ENCODE measurements around the gene ICA1. TPM values are rescaled to one million over a fixed set of nuclear protein-coding genes. Genes with fewer than 3 reads are reported as not detected.

The ICA1 gene
- total RNA-seq, 1 donor from 2014 or later, result 54.9 TPM

DNA sequence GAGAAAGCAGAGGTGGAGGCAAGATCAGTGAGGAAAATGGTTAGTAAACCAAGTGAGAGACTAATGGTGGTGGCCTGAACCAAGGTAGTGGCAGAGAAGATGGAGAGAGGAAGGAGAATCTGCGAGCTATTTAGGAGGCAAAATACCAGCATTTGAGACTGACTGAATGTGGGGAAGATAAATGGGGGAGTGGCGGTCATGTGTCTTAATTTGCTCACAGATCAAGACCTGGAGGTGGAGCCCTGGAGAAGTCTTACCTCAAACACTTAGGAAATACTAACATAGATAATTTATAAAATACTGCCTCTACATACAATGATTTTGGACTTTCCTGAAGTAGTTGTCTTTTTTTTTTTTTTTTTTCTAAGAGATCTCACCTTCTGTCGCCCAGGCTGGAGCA is 34.7 kb downstream of the ICA1 start:
- Histone ChIP-seq H3K36me3 (no peaks in the 10 kb centered on the region), H3K27ac (replicated peaks) (peak overlapping the region; percentile 33)

DNA sequence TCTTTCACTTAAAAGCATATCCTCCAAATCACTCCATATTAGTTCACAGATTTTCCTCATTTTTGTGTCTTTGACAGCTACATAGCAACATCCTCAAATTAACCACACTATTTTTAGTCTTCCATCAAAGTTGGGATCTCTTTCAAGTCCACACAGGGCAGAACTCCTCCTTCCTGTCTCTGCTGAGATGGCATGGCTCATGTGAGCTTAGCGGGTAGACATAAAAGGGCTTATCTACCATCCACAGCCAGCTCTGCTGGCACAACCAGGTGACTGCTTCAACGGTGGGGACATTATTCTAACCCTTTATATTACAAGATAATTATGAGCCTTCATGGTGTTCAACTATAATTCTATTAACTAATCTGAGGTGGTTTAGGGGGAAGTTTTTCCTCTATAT is 35.5 kb downstream of the ICA1 start:
- H3K9me3 ChIP-seq (replicated peaks), result no peaks in the 10 kb centered on the region
- TF ChIP-seq, protein P1, sequence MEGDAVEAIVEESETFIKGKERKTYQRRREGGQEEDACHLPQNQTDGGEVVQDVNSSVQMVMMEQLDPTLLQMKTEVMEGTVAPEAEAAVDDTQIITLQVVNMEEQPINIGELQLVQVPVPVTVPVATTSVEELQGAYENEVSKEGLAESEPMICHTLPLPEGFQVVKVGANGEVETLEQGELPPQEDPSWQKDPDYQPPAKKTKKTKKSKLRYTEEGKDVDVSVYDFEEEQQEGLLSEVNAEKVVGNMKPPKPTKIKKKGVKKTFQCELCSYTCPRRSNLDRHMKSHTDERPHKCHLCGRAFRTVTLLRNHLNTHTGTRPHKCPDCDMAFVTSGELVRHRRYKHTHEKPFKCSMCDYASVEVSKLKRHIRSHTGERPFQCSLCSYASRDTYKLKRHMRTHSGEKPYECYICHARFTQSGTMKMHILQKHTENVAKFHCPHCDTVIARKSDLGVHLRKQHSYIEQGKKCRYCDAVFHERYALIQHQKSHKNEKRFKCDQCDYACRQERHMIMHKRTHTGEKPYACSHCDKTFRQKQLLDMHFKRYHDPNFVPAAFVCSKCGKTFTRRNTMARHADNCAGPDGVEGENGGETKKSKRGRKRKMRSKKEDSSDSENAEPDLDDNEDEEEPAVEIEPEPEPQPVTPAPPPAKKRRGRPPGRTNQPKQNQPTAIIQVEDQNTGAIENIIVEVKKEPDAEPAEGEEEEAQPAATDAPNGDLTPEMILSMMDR (IDR thresholded peaks at IDR 0.05; ENCODE audit: borderline replicate concordance), result no peak
- intact Hi-C loops (cut with micrococcal nuclease), result no loop called here
- H3K4me3 ChIP-seq, result no peak overlapping the region
- H3K4me1 ChIP-seq, result peaks cover 27% of the 10 kb centered on the region
- no peaks in the 10 kb centered on the region for H3K27me3 ChIP-seq (ENCODE audit: low read depth)
- no peak for DNase-seq
- no peaks in the 10 kb centered on the region for H3K36me3 ChIP-seq
- peak overlapping the region; percentile 33 for H3K27ac ChIP-seq (replicated peaks)

More for the DNA sequence above, 34.7 kb downstream of the ICA1 start:
- no peak for DNase-seq
- H3K4me1 ChIP-seq, result peaks cover 34% of the 10 kb centered on the region
- TF ChIP-seq, protein P1 (IDR thresholded peaks at IDR 0.05; ENCODE audit: borderline replicate concordance), result no peak
- no peak overlapping the region for H3K4me3 ChIP-seq
- no peaks in the 10 kb centered on the region for H3K27me3 ChIP-seq (ENCODE audit: low read depth)
- H3K9me3 ChIP-seq (replicated peaks), result no peaks in the 10 kb centered on the region
- intact Hi-C loops (cut with micrococcal nuclease), result no loop called here

GRCh38 chr7:8221567-8221966 is 40.4 kb downstream of the ICA1 start:
- H3K36me3 ChIP-seq, result peaks cover 11% of the 10 kb centered on the region
- no peak overlapping the region for H3K4me3 ChIP-seq
- intact Hi-C loops (cut with micrococcal nuclease), result no loop called here
- no peak for DNase-seq
- H3K27ac ChIP-seq (replicated peaks), result no peak overlapping the region
- TF ChIP-seq, protein P1 (IDR thresholded peaks at IDR 0.05; ENCODE audit: borderline replicate concordance), result no peak
- no peaks in the 10 kb centered on the region for H3K9me3 ChIP-seq (replicated peaks)
- peaks cover 12% of the 10 kb centered on the region for H3K4me1 ChIP-seq
- H3K27me3 ChIP-seq (ENCODE audit: low read depth), result no peaks in the 10 kb centered on the region

GRCh38 chr7:8221101-8221495 is 40.9 kb downstream of the ICA1 start:
- H3K4me1 ChIP-seq, result peaks cover 9% of the 10 kb centered on the region
- H3K27ac ChIP-seq (replicated peaks), result no peak overlapping the region
- H3K4me3 ChIP-seq, result no peak overlapping the region
- no peak for DNase-seq
- H3K36me3 ChIP-seq, result peaks cover 11% of the 10 kb centered on the region
- no peaks in the 10 kb centered on the region for H3K27me3 ChIP-seq (ENCODE audit: low read depth)
- TF ChIP-seq, protein P1 (IDR thresholded peaks at IDR 0.05; ENCODE audit: borderline replicate concordance), result no peak
- H3K9me3 ChIP-seq (replicated peaks), result no peaks in the 10 kb centered on the region
- intact Hi-C loops (cut with micrococcal nuclease), result no loop called here

DNA sequence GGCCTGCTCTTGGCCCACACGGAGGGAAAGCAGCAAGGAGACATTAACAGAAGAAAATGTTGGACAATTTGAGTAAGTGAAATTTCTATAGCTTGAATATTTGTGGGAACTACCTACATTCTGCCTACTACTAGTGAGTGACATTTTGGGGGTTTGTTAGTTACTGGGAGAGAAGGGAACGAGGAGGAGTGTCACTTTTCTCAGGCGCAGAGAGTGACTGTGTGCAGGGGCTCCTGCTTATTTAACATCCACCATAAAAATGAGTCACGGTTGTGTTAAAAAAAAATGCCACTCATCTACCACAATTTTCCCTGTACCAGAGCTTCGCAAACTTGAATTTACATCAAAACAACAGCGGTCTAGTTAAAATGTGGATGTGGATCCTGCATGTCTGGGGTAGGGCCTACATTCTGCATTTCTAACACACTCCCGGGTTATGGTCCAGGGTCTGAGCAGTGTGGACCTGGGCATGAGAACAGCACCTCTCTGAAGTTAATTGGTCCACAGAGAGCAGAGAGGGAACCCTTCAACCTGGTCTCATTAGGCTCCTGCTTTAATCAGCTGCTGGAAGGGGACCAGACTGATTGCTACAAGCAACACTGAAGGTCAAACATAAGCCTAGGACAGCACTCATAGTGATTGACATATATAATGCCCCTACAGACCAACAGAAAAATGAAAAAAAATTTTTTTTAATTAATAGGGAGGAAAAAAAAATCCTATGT is 41.4 kb downstream of the ICA1 start:
- no peak for DNase-seq
- H3K4me3 ChIP-seq, result no peak overlapping the region
- TF ChIP-seq, protein P1 (IDR thresholded peaks at IDR 0.05; ENCODE audit: borderline replicate concordance), result no peak
- H3K27ac ChIP-seq (replicated peaks), result no peak overlapping the region
- H3K4me1 ChIP-seq, result peaks cover 3% of the 10 kb centered on the region
- intact Hi-C loops (cut with micrococcal nuclease), result no loop called here
- peaks cover 11% of the 10 kb centered on the region for H3K36me3 ChIP-seq
- H3K9me3 ChIP-seq (replicated peaks), result no peaks in the 10 kb centered on the region
- H3K27me3 ChIP-seq (ENCODE audit: low read depth), result no peaks in the 10 kb centered on the region
